Embryonic facial prominence (tissue), 1 donor: ENCODE data around the gene PCDH11Y.
"Not testable (repeated sequence)": the region's sequence is repeated elsewhere in the genome, so short reads cannot be mapped to it uniquely, and the experiment has no call there.

Experiments used
- DNase-seq: peaks from one replicate; pipeline ENCODE4 v3.0.0-alpha.2; 2016; ENCODE audit errors: extremely low spot score

Gene PCDH11Y

GRCh38 chrY:5000057-5000456 is at the start of gene PCDH11Y:
PCDH11Y (plus strand) TSS chrY:5000296; CDS start chrY:5057100, 56,804 bp downstream.
- DNase-seq: not testable (repeated sequence)

- DNase-seq: not testable (repeated sequence)
Observed at GRCh38 chrY:4967894-4968293, 32.2 kb upstream of the PCDH11Y start.

GRCh38 chrY:4991743-4992400 is 8.2 kb upstream of the PCDH11Y start:
- DNase-seq: not testable (repeated sequence)

- DNase-seq: not testable (repeated sequence)
Observed at GRCh38 chrY:4994892-4995291, 5.2 kb upstream of the PCDH11Y start.

GRCh38 chrY:5002476-5003184 is 2.5 kb downstream of the PCDH11Y start:
- DNase-seq: not testable (repeated sequence)

GRCh38 chrY:5038972-5039523 is 39.0 kb downstream of the PCDH11Y start:
- not testable (repeated sequence) for DNase-seq

- not testable (repeated sequence) for DNase-seq
Observed at GRCh38 chrY:5083017-5083416, 82.9 kb downstream of the PCDH11Y start.

- not testable (repeated sequence) for DNase-seq
Observed at GRCh38 chrY:5182998-5183397, 182.9 kb downstream of the PCDH11Y start.

GRCh38 chrY:5215116-5215515 is 215.0 kb downstream of the PCDH11Y start:
- DNase-seq: not testable (repeated sequence)

- DNase-seq: not testable (repeated sequence)
Observed at GRCh38 chrY:5324931-5325330, 324.8 kb downstream of the PCDH11Y start.

- not testable (repeated sequence) for DNase-seq
Observed at GRCh38 chrY:5342220-5342619, 342.1 kb downstream of the PCDH11Y start.

GRCh38 chrY:5543705-5544104 is 543.6 kb downstream of the PCDH11Y start:
- not testable (repeated sequence) for DNase-seq

- not testable (repeated sequence) for DNase-seq
Observed at GRCh38 chrY:5638589-5638988, 638.5 kb downstream of the PCDH11Y start.

GRCh38 chrY:5679265-5679664 is 679.2 kb downstream of the PCDH11Y start:
- not testable (repeated sequence) for DNase-seq

- not testable (repeated sequence) for DNase-seq
Observed at GRCh38 chrY:5708727-5709126, 708.6 kb downstream of the PCDH11Y start.

GRCh38 chrY:5709788-5710381 is 709.8 kb downstream of the PCDH11Y start:
- DNase-seq: not testable (repeated sequence)

- DNase-seq: not testable (repeated sequence)
Observed at GRCh38 chrY:5761403-5761802, 761.3 kb downstream of the PCDH11Y start.

- DNase-seq: not testable (repeated sequence)
Observed at GRCh38 chrY:5776485-5776884, 776.4 kb downstream of the PCDH11Y start.
